GM20000 (cell line): ENCODE results near the gene QSER1.
"Not testable (repeated sequence)": the region's sequence is repeated elsewhere in the genome, so short reads cannot be mapped to it uniquely, and the experiment has no call there.

Source experiments
- DNase-seq: peaks from one replicate; pipeline ENCODE4 v3.0.0; 2012; ENCODE audit warnings: low spot score
- CTCF ChIP-seq: IDR thresholded peaks from 2 replicates; pipeline ENCODE4 v1.5.1; 2012; ENCODE audit warnings: mild to moderate bottlenecking, control low read depth; ENCODE audit errors: extremely low read depth, missing control alignments

Gene QSER1

GRCh38 chr11:32884023-32884422 is 8.6 kb upstream of the QSER1 start:
- no peak for TF ChIP-seq CTCF
- no peak for DNase-seq

- no peak for DNase-seq
These were observed 7.7 kb upstream of the QSER1 start for GRCh38 chr11:32884770-32885384.

GRCh38 chr11:32885556-32885955 is 7.1 kb upstream of the QSER1 start:
- no peak for DNase-seq

More at GRCh38 chr11:32884770-32885384, 7.7 kb upstream of the QSER1 start:
- TF ChIP-seq CTCF = peak; percentile 25

GRCh38 chr11:32886180-32886579 is 6.4 kb upstream of the QSER1 start:
- DNase-seq = no peak
- no peak for TF ChIP-seq CTCF

More at GRCh38 chr11:32885556-32885955, 7.1 kb upstream of the QSER1 start:
- no peak for TF ChIP-seq CTCF

- not testable (repeated sequence) for DNase-seq
These were observed 4.8 kb upstream of the QSER1 start for GRCh38 chr11:32887707-32888383.

- DNase-seq = not testable (repeated sequence)
These were observed 4.3 kb upstream of the QSER1 start for GRCh38 chr11:32888384-32888710.

GRCh38 chr11:32888805-32889204 is 3.8 kb upstream of the QSER1 start:
- TF ChIP-seq CTCF = no peak
- DNase-seq = no peak

- TF ChIP-seq CTCF = no peak
- no peak for DNase-seq
These were observed 1.6 kb upstream of the QSER1 start for GRCh38 chr11:32890843-32891656.
